SU-DHL-6 (cell line): ENCODE results near the gene PCDHB13.
"Not testable (repeated sequence)": the region's sequence is repeated elsewhere in the genome, so short reads cannot be mapped to it uniquely, and the experiment has no call there.

Experiments
- EZH2phosphoT487 ChIP-seq: fragments of 200-600 bp; sonication (generic), shearing (Covaris generic); conservative IDR thresholded peaks from 2 replicates; pipeline ENCODE4 v1.6.1; 2018; ENCODE audit warnings: mild to moderate bottlenecking, antibody characterized with exemption, low read length, moderate library complexity, mixed read lengths
- TF ChIP-seq, protein P1 (sequence below): fragments of 200-600 bp; sonication (generic); IDR thresholded peaks from one replicate; pipeline ENCODE4 v1.5.1; 2017; ENCODE audit warnings: antibody characterized with exemption, mild to moderate bottlenecking, low read length, moderate library complexity; ENCODE audit not compliant: insufficient read depth, poor library complexity, severe bottlenecking

DNA sequence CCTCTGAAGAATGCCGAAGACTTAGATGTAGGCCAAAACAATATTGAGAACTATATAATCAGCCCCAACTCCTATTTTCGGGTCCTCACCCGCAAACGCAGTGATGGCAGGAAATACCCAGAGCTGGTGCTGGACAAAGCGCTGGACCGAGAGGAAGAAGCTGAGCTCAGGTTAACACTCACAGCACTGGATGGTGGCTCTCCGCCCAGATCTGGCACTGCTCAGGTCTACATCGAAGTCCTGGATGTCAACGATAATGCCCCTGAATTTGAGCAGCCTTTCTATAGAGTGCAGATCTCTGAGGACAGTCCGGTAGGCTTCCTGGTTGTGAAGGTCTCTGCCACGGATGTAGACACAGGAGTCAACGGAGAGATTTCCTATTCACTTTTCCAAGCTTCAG lies 864 bp downstream of the PCDHB13 start:
- TF ChIP-seq, protein P1, sequence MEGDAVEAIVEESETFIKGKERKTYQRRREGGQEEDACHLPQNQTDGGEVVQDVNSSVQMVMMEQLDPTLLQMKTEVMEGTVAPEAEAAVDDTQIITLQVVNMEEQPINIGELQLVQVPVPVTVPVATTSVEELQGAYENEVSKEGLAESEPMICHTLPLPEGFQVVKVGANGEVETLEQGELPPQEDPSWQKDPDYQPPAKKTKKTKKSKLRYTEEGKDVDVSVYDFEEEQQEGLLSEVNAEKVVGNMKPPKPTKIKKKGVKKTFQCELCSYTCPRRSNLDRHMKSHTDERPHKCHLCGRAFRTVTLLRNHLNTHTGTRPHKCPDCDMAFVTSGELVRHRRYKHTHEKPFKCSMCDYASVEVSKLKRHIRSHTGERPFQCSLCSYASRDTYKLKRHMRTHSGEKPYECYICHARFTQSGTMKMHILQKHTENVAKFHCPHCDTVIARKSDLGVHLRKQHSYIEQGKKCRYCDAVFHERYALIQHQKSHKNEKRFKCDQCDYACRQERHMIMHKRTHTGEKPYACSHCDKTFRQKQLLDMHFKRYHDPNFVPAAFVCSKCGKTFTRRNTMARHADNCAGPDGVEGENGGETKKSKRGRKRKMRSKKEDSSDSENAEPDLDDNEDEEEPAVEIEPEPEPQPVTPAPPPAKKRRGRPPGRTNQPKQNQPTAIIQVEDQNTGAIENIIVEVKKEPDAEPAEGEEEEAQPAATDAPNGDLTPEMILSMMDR = not testable (repeated sequence)
- TF ChIP-seq EZH2phosphoT487 = not testable (repeated sequence)
